Measurements from ENCODE around the gene CPA1.

Gene CPA1
- 0 reads per million in 4 donors for total RNA-seq

GRCh38 chr7:130379921-130380860, at the start of gene CPA1:
Gene CPA1 (plus strand): TSS chr7:130380494. CDS start chr7:130380521, 27 bp downstream.
- no peak for DNase-seq

DNA sequence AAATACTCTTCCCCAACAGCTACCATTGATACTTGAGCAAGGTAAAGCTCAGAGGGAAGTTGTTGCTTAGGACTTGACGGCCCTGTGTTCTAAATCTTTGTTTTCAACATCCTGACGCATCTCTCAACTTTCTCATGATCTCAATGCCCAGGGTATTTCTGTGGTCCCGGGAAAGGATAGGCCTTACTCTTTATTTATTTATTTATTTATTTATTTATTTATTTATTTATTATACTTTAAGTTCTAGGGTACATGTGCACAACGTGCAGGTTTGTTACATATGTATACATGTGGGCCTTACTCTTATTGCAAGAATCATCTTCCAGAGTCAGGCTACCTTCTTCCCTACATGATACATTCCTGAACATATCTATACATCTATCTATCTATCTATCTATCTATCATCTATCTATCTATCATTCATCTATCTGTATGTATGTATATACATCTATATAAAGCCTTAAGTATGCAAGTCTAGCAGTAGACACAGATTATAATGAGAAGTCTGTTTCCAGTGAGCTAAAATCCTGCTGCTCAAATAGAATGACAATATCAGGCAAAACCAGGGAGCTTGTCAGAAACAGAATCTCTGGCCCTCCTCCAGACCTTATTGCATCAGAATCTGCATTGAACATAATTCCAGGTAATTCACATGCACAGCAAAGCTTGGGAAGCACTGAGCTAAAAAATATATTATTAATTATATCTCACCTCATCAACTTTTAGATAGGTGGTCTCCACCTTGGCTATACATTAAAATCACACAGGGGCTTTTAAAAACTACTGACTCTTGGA, 47.8 kb upstream of the CPA1 start:
- no peak for DNase-seq

DNA sequence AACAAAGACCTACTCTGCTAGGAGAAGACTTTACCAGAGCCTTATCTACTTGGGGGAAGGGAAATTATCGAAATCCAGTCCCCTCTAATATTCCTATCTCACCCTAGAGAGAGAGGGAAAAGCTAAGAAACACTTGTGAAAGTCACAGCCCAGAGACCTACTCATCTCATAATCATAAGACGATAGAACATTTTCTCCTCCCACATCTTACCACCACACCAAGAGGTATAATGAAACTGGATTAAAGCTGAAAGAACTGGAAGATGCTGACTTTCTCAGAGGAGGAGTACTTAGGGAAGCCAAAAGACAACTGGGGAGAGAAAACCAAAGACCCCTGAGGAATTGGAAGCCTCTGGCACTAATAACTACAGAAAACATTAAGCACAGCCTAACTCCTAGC, 46.5 kb upstream of the CPA1 start:
- no peak for DNase-seq

DNA sequence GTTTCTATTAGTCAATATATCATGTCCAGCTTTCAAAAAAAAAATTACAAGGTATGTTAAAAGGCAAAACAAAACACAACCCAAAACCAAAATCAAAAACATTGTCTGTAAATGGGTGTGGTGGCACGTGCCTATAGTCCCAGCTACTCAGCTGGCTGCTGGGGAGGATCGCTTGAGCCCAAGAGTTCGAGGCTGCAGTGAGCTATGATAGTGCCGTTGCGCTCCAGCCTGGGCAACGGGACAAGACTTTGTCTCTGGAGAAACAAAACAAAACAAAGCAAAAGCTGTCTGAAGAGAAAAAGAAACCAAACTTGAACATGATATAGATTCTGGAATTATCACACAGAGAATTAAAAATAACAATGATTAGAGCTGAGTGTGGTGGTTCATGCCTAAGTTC, 46.0 kb upstream of the CPA1 start:
- DNase-seq: no peak

- no peak for DNase-seq
These were observed 42.8 kb upstream of the CPA1 start for GRCh38 chr7:130337410-130337971.

- no peak for DNase-seq
These were observed 42.1 kb upstream of the CPA1 start for GRCh38 chr7:130338233-130338632.

DNA sequence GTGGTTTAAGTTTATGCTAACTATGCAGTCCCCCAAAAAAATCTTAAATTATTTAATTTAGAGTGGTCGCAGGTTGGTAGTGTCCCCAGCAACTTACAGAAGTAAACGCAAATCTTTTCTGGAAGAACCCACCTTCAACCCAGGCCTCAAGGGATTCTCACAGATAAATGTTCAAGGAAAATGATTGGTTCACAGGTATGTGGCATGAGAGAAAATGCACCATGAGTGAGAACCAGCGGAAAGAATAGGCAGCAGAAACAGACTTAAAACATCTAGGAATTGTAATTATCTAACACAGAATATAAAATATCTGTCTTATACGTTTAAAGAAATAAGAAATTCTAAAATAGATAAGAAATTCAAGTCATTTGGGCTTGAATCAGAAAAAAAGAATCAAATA, 38.4 kb upstream of the CPA1 start:
- DNase-seq: no peak

- DNase-seq: no peak
These were observed 37.5 kb upstream of the CPA1 start for GRCh38 chr7:130342701-130343380.

GRCh38 chr7:130344271-130344866, 35.9 kb upstream of the CPA1 start, which contains the start of gene CPA5:
Gene CPA5 (plus strand): TSS chr7:130344816. CDS start chr7:130346486, 1,670 bp downstream.
- DNase-seq: no peak

DNA sequence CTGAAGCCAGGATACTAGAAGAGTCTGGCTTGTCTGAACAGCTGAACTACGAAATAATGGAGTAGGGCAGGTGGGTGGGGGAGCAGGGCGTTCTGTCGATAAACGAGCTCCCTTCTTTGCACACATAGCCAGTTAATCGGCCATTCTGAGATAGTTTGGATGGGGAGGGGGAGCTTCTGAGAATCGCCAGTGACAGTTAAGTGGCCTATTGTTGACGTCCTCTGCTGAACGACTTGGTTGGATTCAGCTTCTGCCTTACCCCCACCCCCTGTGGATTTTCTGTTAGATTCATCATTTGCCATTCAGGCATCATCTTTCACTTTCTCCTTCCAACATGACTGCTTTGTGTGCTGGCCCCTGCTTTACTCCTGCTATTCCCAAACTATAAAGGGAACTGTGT, 35.2 kb upstream of the CPA1 start:
- no peak for DNase-seq

DNA sequence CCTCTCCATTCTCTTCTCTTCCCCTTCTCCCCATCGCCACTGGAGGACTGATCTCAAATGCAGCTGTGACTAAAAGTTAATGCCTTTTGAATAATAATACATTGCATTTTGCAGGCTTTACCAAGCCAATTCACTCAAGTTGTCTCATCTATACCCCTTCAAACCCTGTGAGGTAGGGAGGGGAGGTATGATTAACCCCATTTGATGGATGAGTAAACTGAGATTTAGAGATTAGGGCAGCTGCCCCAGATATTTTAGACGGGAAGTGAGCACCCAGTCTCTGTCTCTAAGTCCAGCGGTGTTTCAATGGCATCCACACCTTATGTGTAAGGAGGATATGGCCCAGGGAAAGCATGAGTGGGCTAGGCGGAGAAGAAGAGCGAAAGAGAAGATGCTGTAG, 34.6 kb upstream of the CPA1 start:
- no peak for DNase-seq

DNA sequence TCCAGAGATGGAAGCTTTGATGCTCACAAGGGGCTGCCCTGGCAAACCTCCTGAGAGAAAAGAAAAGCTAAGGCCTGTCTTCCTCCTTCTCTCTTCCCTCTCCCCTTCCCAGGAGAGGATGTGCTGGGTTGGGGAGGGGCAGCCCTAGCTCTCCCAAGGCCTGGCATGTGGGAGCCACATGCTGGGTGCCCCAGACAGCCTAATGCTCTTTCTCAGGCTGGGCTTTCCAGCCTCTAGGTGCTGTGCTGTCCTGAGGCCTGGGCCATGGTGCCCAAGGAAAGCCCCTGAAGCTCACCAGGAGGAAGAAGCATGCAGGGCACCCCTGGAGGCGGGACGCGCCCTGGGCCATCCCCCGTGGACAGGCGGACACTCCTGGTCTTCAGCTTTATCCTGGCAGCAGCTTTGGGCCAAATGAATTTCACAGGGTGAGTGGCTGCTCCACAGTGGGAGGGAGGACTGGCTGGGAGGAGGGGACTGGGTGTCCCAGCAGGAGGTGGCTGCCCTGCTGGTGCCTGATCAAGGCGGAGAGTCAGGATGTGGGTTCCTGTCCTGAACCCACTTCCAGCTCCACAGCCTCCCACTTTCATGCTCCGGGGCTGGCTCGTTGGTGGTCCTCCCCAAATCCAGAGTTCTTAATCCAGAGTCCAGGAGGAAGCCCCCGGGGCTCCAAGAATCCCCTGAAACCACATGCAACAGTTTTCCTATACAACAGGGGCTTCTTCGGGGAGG, 34.0 kb upstream of the CPA1 start:
- no peak for DNase-seq

- no peak for DNase-seq
These were observed 33.4 kb upstream of the CPA1 start for GRCh38 chr7:130346941-130347340.

DNA sequence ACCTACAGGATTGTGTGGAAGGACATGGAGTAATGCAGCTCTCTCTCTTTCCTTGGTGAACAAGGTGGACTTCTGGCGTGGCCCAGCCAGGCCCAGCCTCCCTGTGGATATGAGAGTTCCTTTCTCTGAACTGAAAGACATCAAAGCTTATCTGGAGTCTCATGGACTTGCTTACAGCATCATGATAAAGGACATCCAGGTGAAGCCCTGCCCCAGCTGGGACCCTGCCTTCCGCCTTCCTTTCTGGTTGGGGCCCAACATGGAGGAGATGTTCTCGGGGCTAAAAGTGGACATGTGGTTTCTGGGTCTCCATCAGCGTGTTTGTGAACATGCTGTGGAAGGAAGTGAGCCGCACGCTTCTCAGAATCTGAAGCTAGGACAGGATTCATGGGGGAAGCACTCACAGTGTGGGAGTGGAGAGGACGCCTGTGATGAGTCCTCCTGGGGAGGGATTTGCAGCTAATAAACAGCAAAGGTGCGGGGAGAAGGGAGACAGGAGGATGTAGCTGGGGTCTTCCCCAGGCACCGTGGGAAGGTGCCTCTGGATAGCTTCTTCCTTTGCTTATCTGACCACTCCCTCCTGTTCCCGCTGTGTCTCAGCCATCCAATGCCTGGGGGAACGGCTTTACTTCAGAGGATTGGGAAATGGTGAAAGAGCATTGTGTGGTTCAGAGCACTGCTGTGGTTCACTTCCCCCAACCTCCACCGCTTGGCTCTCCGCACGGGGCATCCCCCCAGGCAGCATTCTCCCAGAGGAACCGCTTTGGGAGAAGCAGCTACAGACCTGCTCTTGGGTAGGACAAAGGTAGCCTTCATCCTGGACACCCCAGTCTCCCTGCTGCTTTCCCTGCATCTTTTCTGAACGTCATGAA, 30.1 kb upstream of the CPA1 start:
- no peak for DNase-seq

- DNase-seq: no peak
These were observed 29.1 kb upstream of the CPA1 start for GRCh38 chr7:130350945-130351790.

GRCh38 chr7:130351791-130352090, 28.6 kb upstream of the CPA1 start:
- DNase-seq: no peak

- no peak for DNase-seq
These were observed 27.9 kb upstream of the CPA1 start for GRCh38 chr7:130352194-130353074.

DNA sequence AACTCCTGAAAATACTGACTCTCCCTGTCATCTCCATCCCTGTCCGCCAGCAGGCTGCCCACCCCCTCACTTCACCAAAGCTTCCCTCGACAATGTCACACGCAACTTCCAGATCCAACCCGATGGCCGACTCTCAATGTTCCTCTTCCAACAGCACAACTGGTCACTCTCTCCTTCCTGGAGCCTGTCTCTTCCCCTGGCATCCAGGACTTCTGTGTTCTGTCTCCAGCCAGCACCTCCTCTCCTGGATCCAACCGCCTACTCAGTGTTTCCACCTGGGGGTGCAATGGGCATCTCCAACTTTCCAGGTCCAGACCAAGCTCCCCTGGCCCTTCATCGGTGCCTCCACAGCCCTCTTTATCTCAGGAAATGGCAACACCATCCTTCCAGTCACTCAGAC, 27.1 kb upstream of the CPA1 start:
- DNase-seq: no peak
